HG03520 (cell line): ENCODE data around the gene MUL1.
"Not testable (repeated sequence)": the region's sequence is repeated elsewhere in the genome, so short reads cannot be mapped to it uniquely, and the experiment has no call there.

Experiments
- ATAC-seq: cut with Tn5 transposase; IDR thresholded peaks from one replicate; pipeline ENCODE4 v1.9.1; 2021; ENCODE audit warnings: mild to moderate bottlenecking, moderate library complexity; ENCODE audit not compliant: unreplicated experiment

MUL1 gene

DNA sequence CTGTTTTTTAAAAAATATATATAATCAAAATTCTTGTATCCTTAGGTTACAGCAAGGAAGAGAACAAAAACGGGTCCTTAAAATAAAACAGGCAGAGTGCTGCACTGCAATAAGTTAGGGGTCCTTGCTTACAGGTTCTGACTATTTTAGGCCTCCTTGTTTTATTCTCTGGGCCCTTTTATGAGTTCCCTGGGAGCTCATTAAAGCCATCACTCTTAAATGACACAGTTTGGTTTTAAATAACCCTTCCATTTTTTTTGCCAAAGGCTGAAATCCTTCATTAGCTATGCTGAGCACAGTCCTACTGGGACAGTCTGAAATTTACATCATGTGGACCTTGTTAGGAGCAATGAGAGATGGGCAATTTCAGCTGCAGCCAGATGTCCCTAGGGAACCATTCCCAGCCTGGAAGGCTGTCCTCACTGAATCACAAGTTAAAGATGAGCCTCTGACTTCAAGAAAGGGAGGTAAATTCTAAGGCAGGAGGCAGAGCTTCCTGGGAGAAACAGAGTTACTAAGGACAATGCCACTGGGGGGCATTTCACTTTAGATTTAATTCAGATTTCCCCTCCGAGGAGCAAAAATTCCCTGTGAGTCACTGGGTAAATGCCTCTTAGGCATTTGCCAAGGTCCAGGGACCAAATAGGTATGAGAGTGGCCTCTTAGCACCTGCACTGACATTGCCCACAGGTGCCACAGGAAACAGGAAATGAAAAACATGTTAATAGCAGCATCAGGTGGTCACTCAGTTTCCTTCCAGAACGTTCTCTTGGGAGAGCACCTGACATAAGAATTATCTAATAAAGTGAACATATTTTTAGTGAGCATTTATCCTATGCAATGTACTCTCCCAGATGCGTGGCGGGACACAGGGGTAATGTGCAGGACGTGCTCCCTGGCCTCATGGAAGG lies 3.8 kb upstream of the MUL1 start:
- ATAC-seq: no peak

DNA sequence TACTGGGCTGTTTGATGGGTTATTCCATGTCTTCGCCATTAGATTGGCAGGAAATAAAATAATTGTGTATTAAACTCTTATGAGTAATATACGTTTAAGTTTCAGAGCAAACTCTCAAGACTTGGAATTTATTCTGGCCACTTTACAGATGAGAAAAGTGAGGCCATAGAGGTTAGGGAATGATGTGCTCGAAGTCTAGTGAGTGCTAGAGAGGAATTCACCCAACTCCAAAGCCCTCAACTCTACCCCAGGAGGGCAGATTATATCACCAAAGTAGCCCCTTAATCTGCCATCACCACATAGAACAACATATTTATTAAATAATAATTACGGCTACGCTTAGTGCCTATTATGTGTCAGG lies 440 bp upstream of the MUL1 start:
- ATAC-seq: no peak

DNA sequence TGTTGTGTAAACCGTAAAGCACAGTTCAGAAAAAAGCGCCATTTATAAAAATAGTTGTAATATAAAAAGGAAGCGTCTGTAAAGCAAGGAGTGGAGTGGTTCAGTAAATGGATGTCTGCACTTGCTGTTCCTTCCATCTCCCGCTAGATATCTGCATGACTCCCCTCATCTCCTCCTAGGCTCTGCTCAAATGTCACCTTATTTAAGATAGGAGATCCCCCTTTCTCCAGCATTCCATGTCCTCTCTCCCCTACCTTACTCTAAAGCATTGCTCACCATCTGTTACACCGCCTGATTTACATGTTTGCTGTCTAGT lies 745 bp downstream of the MUL1 start:
- no peak for ATAC-seq

DNA sequence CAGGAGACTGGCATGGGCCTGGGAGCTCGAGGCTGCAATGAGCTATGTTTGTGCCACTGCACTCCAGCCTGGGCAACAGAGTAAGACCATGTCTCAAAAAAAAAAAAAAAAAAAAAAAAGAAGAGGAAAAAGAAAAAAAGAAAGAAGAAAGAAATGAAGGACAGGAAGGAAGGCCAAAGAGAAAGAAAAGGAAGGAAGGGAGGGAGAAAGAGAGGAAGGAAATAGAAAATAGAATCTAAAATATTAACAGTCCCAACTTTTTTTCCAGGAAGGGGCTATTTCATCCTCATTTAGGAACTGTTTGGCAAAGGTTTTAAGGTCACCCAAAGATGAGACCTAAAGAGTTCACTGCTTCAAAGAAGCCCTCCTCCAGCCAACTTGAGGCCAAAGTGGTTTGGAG lies 2.5 kb downstream of the MUL1 start:
- no peak for ATAC-seq

DNA sequence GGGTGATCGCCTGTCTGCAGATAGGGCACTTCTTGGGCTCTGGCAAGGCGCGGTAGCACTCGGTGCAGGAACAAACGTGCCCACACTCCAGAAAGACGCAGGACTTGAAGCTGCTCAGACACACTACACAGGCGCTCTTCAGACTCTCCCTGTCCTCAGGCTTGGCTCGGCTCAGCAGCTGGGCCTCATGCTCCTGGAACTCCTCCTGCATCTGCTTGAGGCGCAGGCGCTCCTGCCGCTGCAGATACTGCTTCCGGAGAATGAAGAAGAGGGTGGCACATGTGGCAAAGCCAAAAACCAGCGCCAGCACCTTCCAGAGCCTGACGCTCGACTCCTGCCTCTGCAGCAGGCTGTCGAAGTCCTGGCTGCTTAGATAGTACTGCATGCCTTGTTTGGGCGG lies 7.2 kb downstream of the MUL1 start:
- ATAC-seq: no peak

DNA sequence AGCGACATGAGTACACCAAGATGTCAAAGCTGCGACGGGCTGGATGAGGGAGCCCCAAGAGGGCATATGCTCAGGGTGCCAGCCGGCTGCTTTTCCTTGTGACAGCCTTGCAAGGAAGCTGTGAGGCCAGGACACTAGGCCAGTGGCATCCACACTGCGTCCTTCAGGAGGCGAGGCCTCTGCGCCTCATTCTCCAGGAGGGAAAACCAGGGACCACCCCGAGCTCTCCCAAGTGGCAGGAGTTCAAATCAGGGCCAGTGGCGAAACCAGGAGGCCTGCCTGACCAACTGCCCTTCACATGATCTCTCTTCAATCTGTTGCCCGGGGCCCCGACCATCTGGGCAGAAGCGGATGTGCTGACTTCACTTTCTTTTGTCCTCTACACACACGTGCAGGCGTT lies 8.2 kb downstream of the MUL1 start:
- ATAC-seq: no peak

DNA sequence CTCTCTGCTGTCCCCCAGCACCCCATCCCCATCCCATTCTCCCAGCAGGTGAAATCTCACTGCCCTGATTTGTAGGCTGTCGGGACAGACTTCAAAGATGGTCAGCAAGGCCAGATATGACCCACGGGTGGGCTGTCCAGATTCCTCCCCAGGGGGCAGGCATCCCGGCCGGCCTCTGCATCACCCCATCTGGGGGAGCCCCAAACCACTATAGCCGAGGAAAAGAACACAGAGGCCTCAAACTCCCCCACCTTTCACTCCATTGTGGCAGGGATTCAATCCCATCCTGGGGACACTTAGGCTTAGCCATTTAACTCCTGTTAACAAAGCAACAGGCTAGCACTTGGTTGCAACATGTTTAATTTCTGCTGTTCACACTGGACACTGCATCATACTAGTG lies 8.8 kb downstream of the MUL1 start:
- no peak for ATAC-seq

DNA sequence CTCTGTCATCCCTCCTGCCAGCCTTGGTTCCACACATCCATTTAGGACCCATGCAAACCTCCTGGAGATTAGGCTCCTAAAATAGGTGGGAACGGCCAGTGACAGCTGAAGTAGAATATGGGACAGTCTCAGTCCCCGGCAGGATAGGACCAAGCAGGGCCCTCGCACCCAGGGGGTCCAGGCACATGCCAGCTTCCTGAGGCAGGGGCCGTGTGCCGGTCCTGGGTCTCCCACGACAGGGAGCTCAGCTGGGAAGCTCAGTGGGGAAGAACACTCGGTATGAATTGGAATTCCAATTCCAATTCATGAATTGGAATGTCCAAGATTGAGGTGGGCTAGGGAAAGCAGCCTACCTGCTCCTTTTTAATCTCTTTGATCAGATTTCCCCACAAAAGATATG lies 9.8 kb downstream of the MUL1 start:
- ATAC-seq: no peak

DNA sequence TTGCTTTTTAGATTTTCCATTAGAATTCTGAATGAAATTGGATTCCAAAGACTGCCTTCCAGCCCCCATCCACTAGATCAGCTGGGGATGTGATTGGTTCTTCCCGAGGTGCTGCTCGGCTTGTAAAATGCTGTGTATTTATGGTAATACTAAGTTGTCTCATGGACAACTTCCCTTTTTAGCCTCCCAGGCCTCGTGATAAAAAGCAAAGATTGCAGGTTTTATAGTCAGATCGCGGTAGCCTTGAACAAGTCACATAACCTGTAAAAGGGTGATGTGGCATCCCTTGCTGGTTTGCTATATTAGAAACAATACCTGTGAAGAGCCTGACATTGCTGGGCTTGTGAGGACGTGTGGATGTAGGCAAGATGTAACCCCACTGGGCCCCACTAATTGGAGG lies 10.4 kb downstream of the MUL1 start:
- no peak for ATAC-seq

DNA sequence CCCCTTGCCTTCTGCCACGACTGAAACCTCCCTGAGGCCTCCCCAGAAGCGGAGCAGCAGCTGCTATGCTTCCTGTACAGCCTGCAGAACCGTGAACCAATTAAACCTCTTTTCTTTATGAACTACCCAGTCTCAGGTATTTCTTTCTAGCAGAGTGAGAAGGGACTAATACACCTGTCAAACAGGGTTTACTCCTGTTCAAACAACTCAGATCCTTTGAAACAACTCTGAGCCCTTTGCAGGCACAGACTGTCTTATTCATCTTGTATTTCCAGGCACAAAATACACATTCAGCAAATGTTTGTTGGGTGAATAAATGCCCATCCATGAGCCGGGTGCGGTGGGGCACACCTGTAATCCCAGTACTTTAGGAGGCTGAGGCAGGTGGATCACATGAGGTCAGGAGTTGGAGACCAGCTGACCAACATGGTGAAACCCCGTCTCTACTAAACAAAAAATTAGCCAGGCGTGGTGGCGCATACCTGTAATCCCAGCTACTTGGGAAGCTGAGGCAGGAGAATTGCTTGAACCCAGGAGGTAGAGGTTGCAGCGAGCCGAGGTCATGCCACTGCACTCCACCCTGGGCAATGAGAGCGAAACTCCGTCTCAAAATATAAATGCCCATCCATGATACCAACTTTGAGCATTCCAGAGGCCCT lies 11.1 kb downstream of the MUL1 start:
- not testable (repeated sequence) for ATAC-seq

DNA sequence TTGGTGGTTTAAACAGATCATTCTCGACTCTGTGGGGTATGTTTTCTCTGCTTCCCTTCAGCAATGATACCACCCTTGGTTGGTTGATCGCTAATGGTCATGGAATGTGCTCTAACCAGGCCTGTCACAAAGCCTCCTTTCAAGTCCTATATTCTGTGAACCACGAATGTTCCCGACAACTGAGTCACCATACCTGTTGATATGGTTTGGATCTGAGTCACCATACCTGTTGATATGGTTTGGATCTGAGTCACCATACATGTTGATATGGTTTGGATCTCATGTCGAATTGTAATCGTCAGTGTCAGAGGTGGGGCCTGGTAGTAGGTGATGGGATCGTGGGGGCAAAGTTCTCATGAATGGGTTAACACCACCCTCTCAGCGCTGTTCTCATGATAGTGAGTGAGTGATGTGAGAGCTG lies 11.7 kb downstream of the MUL1 start:
- no peak for ATAC-seq

DNA sequence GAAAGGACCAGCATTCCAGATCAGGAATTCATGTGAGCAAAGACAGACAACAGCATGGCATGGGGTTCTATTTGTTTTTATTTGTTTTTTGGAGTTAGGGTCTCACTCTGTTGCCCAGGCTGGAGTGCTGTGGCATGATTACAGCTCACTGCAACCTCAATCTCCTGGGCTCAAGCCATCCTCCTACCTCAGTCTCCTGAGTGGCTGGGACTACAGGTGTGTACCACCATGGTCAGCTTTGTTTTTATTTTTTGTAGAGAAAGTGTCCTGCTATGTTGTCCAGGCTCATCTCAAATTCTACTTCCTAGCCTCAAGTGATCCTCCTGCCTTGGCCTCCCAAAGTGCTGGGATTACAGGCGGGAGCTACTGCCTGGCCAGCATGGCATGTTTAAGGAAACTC lies 12.3 kb downstream of the MUL1 start:
- ATAC-seq: no peak

DNA sequence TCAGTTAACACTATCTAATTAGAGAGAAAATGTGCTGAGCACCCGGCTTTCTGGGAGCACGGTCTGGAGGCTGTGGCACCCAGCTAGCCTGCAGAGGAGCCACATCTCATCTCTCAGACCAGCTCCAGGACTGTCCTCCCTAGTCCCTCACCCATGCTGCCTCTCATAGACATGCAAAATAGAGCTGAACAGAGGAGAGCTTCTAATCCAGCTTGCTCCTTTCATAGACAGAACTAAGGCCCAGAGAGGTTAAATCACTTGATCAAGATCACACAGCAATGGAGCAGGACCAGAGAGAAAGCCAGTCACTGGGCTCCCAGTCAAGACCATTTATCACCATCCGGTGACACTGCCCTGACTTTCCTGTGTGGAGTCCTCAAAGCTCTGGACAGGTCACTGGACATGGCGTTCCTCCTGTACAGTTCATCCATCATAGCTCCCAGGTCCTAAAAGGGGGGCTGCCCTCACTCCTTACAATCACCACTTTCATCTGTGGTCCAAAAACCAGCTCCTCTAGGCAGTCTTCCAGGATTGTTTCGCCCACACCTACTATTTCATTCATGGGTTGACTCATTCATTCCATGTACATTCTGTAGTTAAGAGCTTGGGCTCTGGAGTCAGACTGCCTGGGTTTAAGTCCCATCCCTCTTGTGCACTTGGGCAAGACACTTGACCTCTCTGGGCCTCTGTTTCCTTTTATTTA lies 13.2 kb downstream of the MUL1 start:
- no peak for ATAC-seq

DNA sequence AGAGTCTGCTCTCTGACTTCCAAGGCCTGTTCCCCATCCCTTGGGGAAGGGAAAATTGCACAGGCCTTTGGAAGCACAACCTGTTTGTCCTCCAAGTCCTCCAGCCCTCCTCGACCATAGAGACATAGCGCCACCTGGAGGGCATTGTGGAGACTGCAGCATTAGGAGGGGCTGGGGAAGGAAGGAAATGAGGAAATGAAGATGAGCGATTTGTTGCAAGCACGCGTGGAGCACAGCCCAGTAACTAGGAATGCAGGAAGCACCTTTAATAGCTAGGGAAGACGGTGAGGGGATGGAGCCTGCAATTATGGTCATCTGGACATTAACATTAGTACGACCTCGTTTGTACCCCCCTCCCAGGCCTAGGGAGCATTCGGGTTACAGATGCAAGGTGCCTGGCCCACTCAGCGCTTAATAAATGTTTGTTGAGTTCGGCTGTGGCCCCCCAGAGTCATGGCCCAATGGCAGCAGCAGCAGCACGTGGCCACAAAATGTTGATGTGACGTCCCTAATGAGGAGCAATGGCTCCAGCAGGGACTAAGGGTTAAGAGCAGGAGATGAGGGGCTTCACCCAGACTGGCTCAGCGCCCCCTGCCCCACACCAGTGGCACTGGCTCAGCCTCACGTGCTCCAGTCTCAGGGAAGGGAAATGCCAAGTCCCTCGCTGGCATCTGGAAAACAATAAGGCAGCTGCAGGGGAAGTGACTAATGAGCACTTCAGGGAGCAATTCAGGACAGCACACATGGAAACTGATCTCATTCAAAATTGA lies 13.9 kb downstream of the MUL1 start:
- ATAC-seq: no peak

DNA sequence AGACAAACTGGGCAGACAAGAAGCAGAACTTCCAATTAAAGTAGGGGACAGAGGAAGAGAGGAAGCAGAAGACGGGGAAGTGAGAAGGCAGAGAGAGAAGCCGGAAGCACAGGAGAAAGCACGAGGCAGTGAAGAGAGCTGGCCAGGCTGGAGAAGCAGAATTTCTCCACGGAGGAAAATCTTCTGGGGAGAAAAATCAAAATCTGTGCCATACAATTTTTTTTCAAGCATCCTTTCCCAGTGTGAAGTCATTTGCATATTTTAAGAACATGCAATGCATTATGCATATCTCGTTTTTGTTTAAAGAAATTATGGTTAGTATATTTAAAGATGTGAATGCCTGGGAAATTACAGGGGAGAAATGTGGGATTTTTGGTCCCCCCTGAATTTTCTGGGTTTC lies 14.6 kb downstream of the MUL1 start:
- no peak for ATAC-seq

DNA sequence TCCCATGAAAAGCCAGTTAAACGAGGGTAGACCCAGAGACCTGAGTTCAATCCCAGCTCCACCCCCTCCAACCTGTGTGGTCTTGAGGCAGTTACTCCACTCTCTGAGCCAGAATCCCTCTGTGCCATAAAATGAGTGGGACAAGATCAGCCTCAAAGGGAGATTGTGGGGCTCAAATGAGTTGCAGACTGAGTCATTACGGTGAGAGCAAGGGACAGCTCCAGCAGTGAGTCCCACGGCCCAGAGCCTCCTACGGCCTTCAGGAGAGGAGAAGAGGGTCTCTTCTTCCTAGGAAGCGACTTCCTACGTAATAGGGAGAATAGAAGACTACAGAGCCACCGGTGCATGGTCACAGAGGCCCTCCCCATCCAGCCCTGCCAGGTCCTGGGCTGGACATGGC lies 15.2 kb downstream of the MUL1 start:
- no peak for ATAC-seq

DNA sequence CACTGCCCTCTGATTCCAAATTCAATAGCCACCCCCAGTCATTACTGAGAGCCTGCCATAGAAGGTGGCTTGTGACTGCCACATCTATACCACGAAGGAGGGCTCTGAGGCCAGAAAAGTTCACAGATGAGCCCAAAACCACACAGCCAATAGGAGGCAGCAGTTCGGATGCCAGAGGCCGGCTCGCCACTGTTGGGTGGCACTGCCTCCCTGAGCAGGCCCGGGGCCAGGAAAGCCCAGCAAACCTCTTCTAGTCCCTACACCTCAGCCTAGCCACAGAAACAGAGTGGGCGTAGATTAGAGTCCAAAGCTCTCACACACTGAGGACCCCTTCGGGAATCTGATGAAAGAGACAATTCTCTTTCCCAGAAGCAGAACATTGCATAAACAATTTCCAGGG lies 16.1 kb downstream of the MUL1 start:
- ATAC-seq: no peak

DNA sequence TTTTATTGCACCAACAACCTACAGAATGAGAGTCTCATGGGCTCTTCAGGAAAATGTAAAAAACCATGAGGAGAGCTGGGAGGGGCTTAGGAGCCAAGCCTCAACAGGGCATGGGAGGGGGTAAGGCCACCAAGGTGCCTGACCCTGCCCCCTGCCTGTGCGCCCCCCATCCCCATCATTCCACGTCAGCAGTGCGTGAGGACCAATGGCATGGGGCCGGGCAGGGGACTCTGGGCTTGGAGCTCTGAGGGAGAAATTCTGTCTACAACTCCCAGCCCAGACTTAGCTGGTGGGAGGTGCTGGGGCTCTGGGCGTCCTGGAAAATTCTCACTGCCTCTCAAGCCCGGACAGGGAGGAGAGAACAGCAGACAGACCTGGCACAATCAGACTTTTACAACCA lies 16.8 kb downstream of the MUL1 start:
- ATAC-seq: no peak

DNA sequence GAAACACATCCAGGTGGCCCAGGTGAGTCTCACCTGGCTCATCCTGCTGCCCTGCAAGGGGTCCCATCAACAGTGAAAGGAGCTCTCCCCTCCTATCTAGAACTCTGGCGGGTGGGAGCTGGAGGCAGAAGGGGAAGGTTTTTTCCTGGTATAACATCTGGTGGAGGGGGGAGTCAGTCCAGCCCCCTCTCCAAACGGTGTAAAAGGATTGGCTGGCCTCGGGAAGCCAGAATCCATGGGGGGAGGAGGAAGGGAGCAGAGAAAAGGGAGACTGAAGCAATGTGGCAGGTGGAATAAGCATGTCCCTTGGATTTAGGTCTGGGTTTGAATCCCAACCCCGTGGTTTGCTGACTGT lies 20.7 kb downstream of the MUL1 start:
- ATAC-seq: no peak

DNA sequence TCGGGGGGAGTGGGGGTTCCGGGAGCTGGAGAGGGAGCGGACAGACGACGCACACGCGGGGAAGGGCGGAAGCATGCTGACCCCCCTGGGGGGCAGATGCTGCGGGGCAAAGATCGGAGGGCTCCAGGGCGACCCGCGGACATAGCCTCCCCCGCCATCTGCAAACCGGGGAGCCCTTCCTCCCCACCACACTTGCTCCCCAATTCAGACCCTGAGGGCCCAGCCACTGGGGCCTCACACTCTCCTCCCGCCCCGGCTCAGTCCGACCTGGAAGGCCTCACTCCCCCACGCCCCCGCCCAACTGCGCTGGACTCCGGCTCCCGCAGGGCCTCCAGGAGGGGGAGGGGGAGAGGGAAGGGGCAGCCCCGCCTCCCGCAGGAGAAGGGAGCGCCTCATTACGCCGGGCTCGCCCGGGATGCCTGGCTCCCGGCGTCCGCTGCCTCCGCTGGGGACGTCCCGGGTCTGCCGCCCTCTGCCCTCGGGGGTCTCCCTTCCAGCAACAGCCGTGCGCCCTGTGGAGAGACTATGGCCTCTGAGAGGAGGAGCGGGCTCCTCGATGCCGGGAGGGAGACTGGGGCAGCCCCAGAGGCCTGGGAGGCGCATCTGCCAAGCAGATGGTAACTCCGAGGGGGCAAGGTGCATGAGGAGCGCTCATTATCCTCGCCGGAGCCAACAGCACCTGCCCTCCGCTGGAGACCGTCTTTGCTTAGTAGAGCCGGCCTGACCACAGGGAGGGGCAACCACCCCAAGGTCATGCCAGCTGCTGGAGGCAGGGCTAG lies 21.3 kb downstream of the MUL1 start:
- no peak for ATAC-seq
